ENCODE measurements around the gene IRX6.

DNA sequence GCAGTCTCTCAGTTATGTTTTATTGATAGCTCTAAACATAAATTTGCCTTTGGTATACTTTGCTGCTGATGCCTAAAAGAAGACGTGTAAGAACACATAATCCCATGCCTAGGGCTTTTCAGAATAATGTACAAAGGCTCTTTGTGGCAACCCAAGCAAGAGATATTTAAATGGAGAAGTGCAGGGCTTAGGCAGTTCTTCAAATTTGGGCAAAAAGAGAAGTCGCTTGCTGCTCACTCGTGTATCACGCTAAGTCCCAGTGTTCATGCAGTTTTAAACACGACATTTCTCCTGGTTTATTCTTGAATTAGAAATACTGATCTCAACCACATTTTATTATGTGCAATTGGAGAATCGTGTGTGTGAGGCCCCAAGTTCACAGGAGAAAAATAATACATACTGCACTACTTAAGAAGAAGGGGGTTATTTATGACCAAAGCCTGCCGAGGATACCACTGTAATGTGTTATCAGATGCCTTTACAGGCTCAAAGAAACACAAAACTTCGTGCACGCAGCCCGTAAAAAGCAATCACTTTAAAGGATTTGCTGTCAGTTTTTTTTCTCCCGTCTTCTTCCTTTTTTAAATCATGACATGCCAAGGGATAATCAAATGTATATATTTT, 22.5 kb upstream of the IRX6 start:
- TF ChIP-seq POLR2AphosphoS5 (IDR thresholded peaks at IDR 0.05; ENCODE audit: low read depth, low read length): no peak
- no peak for TF ChIP-seq TAF1 (IDR thresholded peaks at IDR 0.05; ENCODE audit: borderline replicate concordance, low read depth, low read length)
